ENCODE measurements around the gene DUOXA1.

Gene DUOXA1

DNA sequence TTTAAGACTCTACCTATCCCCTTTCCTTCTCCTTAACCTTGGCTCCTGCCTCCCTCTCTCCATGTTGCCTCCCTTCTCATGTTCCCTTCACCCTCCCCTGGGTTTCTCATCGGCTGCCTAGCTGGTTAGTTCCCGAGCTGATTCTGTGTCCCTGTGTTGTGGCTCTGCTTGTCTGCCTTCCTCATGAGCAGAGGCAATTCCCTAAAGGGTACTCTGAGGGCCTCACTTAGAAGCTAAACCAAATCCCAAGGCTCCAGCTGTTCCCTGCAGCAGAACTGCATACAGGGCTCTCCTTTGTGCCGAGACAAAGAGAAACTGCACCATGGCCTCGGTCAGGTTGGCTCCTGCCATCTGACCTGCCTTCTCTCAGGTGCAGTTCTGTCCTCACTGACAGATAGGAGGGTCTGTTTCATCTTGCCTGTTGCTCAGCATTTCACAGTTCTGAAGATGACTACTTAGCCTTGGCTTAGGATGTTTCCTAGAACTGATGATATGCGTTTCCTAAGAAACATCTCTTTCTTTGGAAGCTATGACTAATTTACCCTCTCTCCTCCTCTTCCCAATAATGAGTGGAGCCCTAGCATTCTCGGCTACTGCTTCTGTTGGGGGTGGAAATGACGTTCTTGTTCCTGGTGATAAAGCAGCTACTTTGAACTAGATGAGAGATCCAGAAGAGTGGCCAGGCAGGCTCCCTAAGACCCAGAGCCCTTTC is 27.2 kb upstream of the DUOXA1 start:
- Mint-ChIP-seq H3K9me3 (no peaks in the 10 kb centered on the region), H3K27me3 (ENCODE audit: low read depth, poor library complexity) (peaks cover 12% of the 10 kb centered on the region), H3K27ac (peak overlapping the region; percentile 79), H3K4me1 (peaks cover 31% of the 10 kb centered on the region), H3K4me3 (no peak overlapping the region), H3K36me3 (ENCODE audit: low read depth) (peaks cover 8% of the 10 kb centered on the region)
- DNase-seq: no peak
- TF ChIP-seq, protein P1, sequence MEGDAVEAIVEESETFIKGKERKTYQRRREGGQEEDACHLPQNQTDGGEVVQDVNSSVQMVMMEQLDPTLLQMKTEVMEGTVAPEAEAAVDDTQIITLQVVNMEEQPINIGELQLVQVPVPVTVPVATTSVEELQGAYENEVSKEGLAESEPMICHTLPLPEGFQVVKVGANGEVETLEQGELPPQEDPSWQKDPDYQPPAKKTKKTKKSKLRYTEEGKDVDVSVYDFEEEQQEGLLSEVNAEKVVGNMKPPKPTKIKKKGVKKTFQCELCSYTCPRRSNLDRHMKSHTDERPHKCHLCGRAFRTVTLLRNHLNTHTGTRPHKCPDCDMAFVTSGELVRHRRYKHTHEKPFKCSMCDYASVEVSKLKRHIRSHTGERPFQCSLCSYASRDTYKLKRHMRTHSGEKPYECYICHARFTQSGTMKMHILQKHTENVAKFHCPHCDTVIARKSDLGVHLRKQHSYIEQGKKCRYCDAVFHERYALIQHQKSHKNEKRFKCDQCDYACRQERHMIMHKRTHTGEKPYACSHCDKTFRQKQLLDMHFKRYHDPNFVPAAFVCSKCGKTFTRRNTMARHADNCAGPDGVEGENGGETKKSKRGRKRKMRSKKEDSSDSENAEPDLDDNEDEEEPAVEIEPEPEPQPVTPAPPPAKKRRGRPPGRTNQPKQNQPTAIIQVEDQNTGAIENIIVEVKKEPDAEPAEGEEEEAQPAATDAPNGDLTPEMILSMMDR (IDR thresholded peaks at IDR 0.05): no peak

DNA sequence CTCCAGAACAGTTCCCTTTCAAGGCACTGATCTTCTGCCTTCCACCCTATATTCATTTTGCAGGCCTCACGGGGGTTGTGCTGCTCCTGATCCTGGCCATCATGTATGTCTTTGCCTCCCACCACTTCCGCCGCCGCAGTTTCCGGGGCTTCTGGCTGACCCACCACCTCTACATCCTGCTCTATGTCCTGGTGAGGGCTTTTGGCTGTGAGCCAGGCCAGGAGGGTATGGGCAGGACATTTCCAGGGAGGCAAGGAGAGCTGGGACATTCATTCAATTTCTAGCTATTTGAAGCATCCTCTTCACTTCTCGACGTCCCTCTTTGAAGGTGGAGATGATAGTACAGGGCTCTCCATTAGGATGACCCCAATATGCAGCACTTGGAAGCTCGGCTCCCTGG is 26.1 kb upstream of the DUOXA1 start:
- H3K27me3 Mint-ChIP-seq (ENCODE audit: low read depth, poor library complexity): peaks cover 12% of the 10 kb centered on the region
- no peaks in the 10 kb centered on the region for H3K9me3 Mint-ChIP-seq
- H3K4me3 Mint-ChIP-seq: no peak overlapping the region
- no peak overlapping the region for H3K27ac Mint-ChIP-seq
- TF ChIP-seq, protein P1 (IDR thresholded peaks at IDR 0.05): no peak
- DNase-seq: no peak
- peaks cover 8% of the 10 kb centered on the region for H3K36me3 Mint-ChIP-seq (ENCODE audit: low read depth)
- peaks cover 31% of the 10 kb centered on the region for H3K4me1 Mint-ChIP-seq

DNA sequence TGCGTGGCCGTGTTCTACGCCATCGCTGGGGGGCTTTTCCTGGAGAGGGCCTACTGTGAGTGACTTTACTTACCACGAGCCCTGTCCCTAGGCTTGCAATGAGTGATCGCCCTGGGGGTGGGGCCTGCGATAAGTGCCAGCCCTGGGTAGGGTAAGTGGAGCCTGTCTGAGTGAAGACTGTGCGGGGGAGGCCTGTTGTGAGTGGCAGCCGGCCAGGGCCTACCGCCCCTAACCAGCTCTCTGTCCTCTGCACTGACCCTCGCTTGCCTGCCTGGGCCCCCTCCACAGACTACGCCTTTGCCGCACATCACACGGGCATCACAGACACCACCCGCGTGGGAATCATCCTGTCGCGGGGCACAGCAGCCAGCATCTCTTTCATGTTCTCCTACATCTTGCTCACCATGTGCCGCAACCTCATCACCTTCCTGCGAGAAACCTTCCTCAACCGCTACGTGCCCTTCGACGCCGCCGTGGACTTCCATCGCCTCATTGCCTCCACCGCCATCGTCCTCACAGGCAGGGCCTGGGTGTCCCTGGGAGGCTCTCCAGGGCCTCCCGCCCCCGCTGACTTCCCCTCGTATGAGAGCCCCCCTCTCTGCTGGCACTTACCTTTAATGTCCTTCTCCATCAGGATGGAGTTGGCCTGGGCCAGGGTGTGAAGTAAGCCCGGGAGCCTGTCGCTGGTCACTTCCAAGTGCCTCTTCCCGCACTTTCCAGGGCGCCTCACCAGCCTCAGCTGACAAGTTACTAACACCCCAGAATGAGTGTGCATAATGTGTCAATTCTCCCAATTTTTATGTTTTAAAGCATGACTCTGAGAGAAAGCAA is 22.5 kb upstream of the DUOXA1 start:
- H3K4me3 Mint-ChIP-seq: no peak overlapping the region
- H3K4me1 Mint-ChIP-seq: peaks cover 17% of the 10 kb centered on the region
- no peaks in the 10 kb centered on the region for H3K9me3 Mint-ChIP-seq
- TF ChIP-seq, protein P1 (IDR thresholded peaks at IDR 0.05): no peak
- H3K36me3 Mint-ChIP-seq (ENCODE audit: low read depth): peaks cover 8% of the 10 kb centered on the region
- peaks cover 22% of the 10 kb centered on the region for H3K27me3 Mint-ChIP-seq (ENCODE audit: low read depth, poor library complexity)
- no peak for DNase-seq
- no peak overlapping the region for H3K27ac Mint-ChIP-seq

DNA sequence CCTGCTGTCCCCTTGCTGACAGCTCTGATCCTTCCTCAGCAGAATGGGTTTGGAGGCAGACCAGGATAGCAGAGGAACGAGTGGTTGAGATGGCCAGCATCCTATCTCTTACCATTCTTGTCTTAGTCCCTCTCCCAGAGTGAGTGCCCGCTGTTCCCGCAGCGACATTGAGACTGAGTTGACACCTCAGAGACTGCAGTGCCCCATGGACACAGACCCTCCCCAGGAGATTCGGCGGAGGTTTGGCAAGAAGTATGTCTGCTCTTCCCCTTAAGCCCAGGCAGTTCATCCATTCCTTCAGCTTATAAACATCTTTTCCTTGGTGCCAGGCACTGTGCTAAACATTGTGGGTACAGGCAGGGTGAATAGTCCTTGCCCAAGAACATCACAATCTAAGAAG is 21.3 kb upstream of the DUOXA1 start:
- Mint-ChIP-seq H3K4me1 (peaks cover 9% of the 10 kb centered on the region), H3K36me3 (ENCODE audit: low read depth) (peaks cover 8% of the 10 kb centered on the region), H3K27me3 (ENCODE audit: low read depth, poor library complexity) (peaks cover 24% of the 10 kb centered on the region), H3K9me3 (no peaks in the 10 kb centered on the region), H3K4me3 (no peak overlapping the region), H3K27ac (no peak overlapping the region)
- TF ChIP-seq, protein P1 (IDR thresholded peaks at IDR 0.05): no peak
- no peak for DNase-seq

GRCh38 chr15:45150481-45150880 is 20.8 kb upstream of the DUOXA1 start:
- Mint-ChIP-seq H3K27me3 (ENCODE audit: low read depth, poor library complexity) (peaks cover 24% of the 10 kb centered on the region), H3K4me3 (no peak overlapping the region), H3K4me1 (peaks cover 9% of the 10 kb centered on the region), H3K27ac (no peak overlapping the region), H3K9me3 (no peaks in the 10 kb centered on the region), H3K36me3 (ENCODE audit: low read depth) (peaks cover 8% of the 10 kb centered on the region)
- no peak for DNase-seq
- TF ChIP-seq, protein P1 (IDR thresholded peaks at IDR 0.05): no peak
